ENCODE results near the gene MAP3K2. TPM values are rescaled to one million over a fixed set of nuclear protein-coding genes. Genes with fewer than 3 reads are reported as not detected.

The MAP3K2 gene
- total and polyA plus RNA-seq, 4 donors = 5.9 to 46.2 (median 17.0) TPM

DNA sequence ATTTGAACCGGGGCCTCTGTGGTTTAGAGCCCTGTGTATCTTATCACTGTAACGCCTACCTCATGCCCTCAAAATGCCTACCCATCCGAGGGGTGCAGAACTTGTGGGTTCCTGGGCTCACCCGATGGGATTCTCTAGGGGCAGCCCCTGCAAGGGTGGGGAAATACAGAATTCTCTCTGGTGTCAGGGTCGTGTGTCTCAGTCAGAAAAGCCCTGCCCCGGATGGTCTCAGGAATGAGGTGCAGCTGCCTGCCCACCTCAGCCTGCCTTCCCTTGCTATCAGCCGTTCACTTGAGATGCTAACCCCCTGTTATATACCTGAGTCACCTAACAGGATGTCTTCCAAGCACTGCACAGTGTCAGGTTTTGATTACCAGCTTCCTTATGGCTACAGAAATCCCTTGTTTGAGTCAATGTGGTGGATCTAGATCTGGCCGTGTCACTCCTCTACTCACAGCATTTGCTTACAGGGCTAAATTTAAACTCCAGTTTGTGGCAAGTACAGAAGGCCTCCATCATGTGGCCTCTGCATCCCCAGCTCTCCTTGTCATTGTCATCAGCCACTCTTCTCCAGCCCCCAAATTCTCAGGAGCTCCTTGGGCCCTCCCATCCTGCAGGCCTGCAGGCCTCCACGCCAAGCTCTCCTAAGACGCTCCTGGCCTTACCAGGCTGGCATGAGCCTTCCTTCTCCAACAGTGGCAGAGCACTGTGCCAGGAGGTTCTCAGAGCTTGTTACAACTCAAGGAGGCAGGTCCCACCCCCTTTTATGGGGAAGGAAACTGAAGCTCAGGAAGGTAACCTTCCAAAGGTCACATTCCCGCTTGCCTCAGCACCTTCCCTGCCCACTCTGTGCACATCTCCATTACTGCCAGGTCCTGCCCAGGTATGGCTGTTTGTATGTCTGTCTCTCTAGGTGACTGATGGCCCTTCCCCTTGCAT, 14.3 kb upstream of the MAP3K2 start (continued):
- TF ChIP-seq, protein P1, sequence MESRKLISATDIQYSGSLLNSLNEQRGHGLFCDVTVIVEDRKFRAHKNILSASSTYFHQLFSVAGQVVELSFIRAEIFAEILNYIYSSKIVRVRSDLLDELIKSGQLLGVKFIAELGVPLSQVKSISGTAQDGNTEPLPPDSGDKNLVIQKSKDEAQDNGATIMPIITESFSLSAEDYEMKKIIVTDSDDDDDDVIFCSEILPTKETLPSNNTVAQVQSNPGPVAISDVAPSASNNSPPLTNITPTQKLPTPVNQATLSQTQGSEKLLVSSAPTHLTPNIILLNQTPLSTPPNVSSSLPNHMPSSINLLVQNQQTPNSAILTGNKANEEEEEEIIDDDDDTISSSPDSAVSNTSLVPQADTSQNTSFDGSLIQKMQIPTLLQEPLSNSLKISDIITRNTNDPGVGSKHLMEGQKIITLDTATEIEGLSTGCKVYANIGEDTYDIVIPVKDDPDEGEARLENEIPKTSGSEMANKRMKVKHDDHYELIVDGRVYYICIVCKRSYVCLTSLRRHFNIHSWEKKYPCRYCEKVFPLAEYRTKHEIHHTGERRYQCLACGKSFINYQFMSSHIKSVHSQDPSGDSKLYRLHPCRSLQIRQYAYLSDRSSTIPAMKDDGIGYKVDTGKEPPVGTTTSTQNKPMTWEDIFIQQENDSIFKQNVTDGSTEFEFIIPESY (IDR thresholded peaks at IDR 0.05) = no peak
- TF ChIP-seq FOXA1 (IDR thresholded peaks at IDR 0.05) (no peak), RAD21 (IDR thresholded peaks at IDR 0.05) (no peak), NR2F2 (IDR thresholded peaks at IDR 0.05) (no peak), HNF4G (IDR thresholded peaks at IDR 0.05) (no peak)

DNA sequence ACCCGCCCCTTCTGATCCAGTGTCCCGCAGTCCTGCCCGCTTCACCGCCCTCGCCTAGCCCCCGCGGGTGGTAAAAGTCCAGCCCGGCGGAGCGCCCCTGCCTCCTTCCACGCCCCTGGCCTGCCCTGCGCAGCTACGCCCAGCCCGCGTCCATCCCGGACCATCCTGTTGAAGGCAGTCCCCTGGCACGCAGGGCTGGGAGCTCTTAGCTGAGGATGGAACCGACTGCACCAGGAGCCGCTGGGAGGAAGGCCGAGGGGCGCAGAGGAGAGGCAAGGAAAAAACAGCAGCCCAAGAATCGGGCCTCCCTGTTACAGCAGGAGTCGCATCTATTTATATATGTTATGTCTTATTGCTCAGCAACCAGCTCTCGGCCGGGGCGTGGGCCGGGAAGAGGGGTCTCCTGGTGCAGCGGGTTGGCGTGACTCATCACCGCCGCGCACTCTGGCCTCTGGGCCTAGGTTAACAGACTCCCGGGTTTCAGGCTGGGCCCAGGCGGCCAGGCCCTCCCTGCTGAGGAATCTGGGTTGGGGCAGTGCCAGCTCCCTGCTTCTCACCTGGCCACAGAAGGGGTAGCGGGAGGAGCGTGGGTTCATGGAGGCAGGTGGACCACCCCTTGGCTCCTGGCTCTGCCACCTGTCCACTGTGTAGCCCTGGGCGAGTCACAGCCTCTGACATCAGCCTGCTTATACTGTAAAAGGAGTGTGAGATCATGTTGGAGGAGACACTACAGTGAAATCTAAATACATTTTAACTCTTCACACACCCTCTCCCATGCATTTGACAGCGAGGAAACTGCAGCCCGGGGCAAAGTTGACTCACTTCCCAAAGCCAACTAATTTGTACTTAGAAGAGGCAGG, 13.4 kb upstream of the MAP3K2 start:
- TF ChIP-seq RXRA (IDR thresholded peaks at IDR 0.05) = no peak
- TF ChIP-seq TAF1 (conservative IDR thresholded peaks at IDR 0.05) = no peak
- TF ChIP-seq, protein P2, sequence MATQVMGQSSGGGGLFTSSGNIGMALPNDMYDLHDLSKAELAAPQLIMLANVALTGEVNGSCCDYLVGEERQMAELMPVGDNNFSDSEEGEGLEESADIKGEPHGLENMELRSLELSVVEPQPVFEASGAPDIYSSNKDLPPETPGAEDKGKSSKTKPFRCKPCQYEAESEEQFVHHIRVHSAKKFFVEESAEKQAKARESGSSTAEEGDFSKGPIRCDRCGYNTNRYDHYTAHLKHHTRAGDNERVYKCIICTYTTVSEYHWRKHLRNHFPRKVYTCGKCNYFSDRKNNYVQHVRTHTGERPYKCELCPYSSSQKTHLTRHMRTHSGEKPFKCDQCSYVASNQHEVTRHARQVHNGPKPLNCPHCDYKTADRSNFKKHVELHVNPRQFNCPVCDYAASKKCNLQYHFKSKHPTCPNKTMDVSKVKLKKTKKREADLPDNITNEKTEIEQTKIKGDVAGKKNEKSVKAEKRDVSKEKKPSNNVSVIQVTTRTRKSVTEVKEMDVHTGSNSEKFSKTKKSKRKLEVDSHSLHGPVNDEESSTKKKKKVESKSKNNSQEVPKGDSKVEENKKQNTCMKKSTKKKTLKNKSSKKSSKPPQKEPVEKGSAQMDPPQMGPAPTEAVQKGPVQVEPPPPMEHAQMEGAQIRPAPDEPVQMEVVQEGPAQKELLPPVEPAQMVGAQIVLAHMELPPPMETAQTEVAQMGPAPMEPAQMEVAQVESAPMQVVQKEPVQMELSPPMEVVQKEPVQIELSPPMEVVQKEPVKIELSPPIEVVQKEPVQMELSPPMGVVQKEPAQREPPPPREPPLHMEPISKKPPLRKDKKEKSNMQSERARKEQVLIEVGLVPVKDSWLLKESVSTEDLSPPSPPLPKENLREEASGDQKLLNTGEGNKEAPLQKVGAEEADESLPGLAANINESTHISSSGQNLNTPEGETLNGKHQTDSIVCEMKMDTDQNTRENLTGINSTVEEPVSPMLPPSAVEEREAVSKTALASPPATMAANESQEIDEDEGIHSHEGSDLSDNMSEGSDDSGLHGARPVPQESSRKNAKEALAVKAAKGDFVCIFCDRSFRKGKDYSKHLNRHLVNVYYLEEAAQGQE (IDR thresholded peaks at IDR 0.05) = no peak
- TF ChIP-seq, protein P3, sequence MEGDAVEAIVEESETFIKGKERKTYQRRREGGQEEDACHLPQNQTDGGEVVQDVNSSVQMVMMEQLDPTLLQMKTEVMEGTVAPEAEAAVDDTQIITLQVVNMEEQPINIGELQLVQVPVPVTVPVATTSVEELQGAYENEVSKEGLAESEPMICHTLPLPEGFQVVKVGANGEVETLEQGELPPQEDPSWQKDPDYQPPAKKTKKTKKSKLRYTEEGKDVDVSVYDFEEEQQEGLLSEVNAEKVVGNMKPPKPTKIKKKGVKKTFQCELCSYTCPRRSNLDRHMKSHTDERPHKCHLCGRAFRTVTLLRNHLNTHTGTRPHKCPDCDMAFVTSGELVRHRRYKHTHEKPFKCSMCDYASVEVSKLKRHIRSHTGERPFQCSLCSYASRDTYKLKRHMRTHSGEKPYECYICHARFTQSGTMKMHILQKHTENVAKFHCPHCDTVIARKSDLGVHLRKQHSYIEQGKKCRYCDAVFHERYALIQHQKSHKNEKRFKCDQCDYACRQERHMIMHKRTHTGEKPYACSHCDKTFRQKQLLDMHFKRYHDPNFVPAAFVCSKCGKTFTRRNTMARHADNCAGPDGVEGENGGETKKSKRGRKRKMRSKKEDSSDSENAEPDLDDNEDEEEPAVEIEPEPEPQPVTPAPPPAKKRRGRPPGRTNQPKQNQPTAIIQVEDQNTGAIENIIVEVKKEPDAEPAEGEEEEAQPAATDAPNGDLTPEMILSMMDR (IDR thresholded peaks at IDR 0.05; ENCODE audit: low read depth, low read length, missing input control) = no peak
- no peak for TF ChIP-seq SP1 (IDR thresholded peaks at IDR 0.05)
- TF ChIP-seq FOXA2 (IDR thresholded peaks at IDR 0.05) = no peak
- TF ChIP-seq NR2F2 (IDR thresholded peaks at IDR 0.05) = no peak
- no peak for TF ChIP-seq EGR1 (IDR thresholded peaks at IDR 0.05; ENCODE audit: low read depth in 2 of 2)
- no peak for TF ChIP-seq HNF4G (IDR thresholded peaks at IDR 0.05)
- TF ChIP-seq, protein P4, sequence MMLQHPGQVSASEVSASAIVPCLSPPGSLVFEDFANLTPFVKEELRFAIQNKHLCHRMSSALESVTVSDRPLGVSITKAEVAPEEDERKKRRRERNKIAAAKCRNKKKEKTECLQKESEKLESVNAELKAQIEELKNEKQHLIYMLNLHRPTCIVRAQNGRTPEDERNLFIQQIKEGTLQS (IDR thresholded peaks at IDR 0.05) = no peak
- TF ChIP-seq, protein P5, sequence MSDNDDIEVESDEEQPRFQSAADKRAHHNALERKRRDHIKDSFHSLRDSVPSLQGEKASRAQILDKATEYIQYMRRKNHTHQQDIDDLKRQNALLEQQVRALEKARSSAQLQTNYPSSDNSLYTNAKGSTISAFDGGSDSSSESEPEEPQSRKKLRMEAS (IDR thresholded peaks at IDR 0.05) = no peak
- TF ChIP-seq GABPA (IDR thresholded peaks at IDR 0.05 in 1 of 2, conservative IDR thresholded peaks at IDR 0.05 in 1 of 2) = no peak
- no peak for TF ChIP-seq RAD21 (IDR thresholded peaks at IDR 0.05)
- no peak for TF ChIP-seq YY1 (IDR thresholded peaks at IDR 0.05)
- no peak for TF ChIP-seq HNF4A (conservative IDR thresholded peaks at IDR 0.05)
- H3K9ac ChIP-seq (ENCODE audit: low read depth in 1 of 2, low read length in 2 of 2) = no peak overlapping the region
- H3K27ac ChIP-seq (ENCODE audit: low read depth in 1 of 2, low read length in 2 of 2) = no peak overlapping the region
- DNase-seq (ENCODE audit: low spot score) = no peak
- 80% methylated on average over 39 of the region's 39 CpGs for WGBS
- no peaks in the 10 kb centered on the region for H3K9me3 ChIP-seq (ENCODE audit: control insufficient read depth in 4 of 4, low read length in 3 of 4)
- H3K36me3 ChIP-seq (ENCODE audit: control insufficient read depth in 4 of 4, insufficient read depth in 3 of 4, low read depth in 1 of 4, low read length in 3 of 4) = no peaks in the 10 kb centered on the region
- H3K27me3 ChIP-seq (ENCODE audit: control insufficient read depth in 4 of 4, insufficient read depth in 4 of 4, low read length in 3 of 4) = no peaks in the 10 kb centered on the region
- H3K4me1 ChIP-seq (ENCODE audit: control insufficient read depth in 4 of 4, insufficient read depth in 4 of 4, low read length in 3 of 4) = peaks cover 0 to 3% (median 0%) of the 10 kb centered on the region in 4 donors
- H3K4me3 ChIP-seq (ENCODE audit: low read depth in 1 of 3, low read length in 3 of 3) = no peak overlapping the region

All from liver (tissue), 9 donors.